Measurements from ENCODE around the gene SH2D7. TPM values are rescaled to one million over a fixed set of nuclear protein-coding genes. Genes with fewer than 3 reads are reported as not detected.

SH2D7 gene
- total RNA-seq, 1 donor from 2014 or later: not detected

GRCh38 chr15:78077871-78078210, 14.5 kb upstream of the SH2D7 start:
- DNase-seq (ENCODE audit: low read depth, low spot score): no peak

- no peak for DNase-seq (ENCODE audit: low read depth, low spot score)
Measured at GRCh38 chr15:78079298-78080087, 12.9 kb upstream of the SH2D7 start.

GRCh38 chr15:78080088-78080460, 12.3 kb upstream of the SH2D7 start:
- DNase-seq (ENCODE audit: low read depth, low spot score): no peak

- DNase-seq (ENCODE audit: low read depth, low spot score): no peak
Measured at GRCh38 chr15:78082106-78082742, 10.1 kb upstream of the SH2D7 start.

GRCh38 chr15:78082743-78083110, 9.6 kb upstream of the SH2D7 start:
- DNase-seq (ENCODE audit: low read depth, low spot score): no peak

- no peak for DNase-seq (ENCODE audit: low read depth, low spot score)
Measured at GRCh38 chr15:78083186-78083585, 9.2 kb upstream of the SH2D7 start.

GRCh38 chr15:78083687-78084448, 8.5 kb upstream of the SH2D7 start:
- DNase-seq (ENCODE audit: low read depth, low spot score): no peak

GRCh38 chr15:78084449-78084750, 8.0 kb upstream of the SH2D7 start:
- no peak for DNase-seq (ENCODE audit: low read depth, low spot score)

- no peak for DNase-seq (ENCODE audit: low read depth, low spot score)
Measured at GRCh38 chr15:78085928-78086327, 6.4 kb upstream of the SH2D7 start.

- no peak for DNase-seq (ENCODE audit: low read depth, low spot score)
Measured at GRCh38 chr15:78087951-78088772, 4.2 kb upstream of the SH2D7 start.

GRCh38 chr15:78088773-78089080, 3.6 kb upstream of the SH2D7 start:
- DNase-seq (ENCODE audit: low read depth, low spot score): no peak

- no peak for DNase-seq (ENCODE audit: low read depth, low spot score)
Measured at GRCh38 chr15:78090422-78091063, 1.8 kb upstream of the SH2D7 start.

- DNase-seq (ENCODE audit: low read depth, low spot score): no peak
Measured at GRCh38 chr15:78093242-78094020, 1.1 kb downstream of the SH2D7 start.

GRCh38 chr15:78097667-78098066, 5.3 kb downstream of the SH2D7 start:
- DNase-seq (ENCODE audit: low read depth, low spot score): no peak

- DNase-seq (ENCODE audit: low read depth, low spot score): no peak
Measured at GRCh38 chr15:78098131-78098755, 5.9 kb downstream of the SH2D7 start.

GRCh38 chr15:78100886-78101285, 8.5 kb downstream of the SH2D7 start:
- no peak for DNase-seq (ENCODE audit: low read depth, low spot score)

- DNase-seq (ENCODE audit: low read depth, low spot score): no peak
Measured at GRCh38 chr15:78101423-78102105, 9.2 kb downstream of the SH2D7 start.

GRCh38 chr15:78102211-78102610, 9.8 kb downstream of the SH2D7 start:
- DNase-seq (ENCODE audit: low read depth, low spot score): no peak

GRCh38 chr15:78102741-78103140, 10.4 kb downstream of the SH2D7 start:
- no peak for DNase-seq (ENCODE audit: low read depth, low spot score)
